T-cell (primary cell): ENCODE data around the gene ARL8A. TPM values are rescaled to one million over a fixed set of nuclear protein-coding genes. Genes with fewer than 3 reads are reported as not detected.

Experiments used
- ATAC-seq, 4 experiments: fragments of 200-7000 bp in 3 of 4; fragments of 150-1000 bp in 1 of 4; cut with Tn5 transposase; replicated peaks in 1 of 4; 1 replicate in 3 of 4; 2 replicates in 1 of 4; pipeline ENCODE4 v1.10.0; 2021; ENCODE audit warnings: moderate library complexity in 3 of 4, mild to moderate bottlenecking in 2 of 4, moderate number of reproducible peaks in 1 of 4
- CTCF ChIA-PET, 2 donors: fragments of 300-600 bp; sonication (Branson Sonifier 250); formaldehyde crosslinking; loops; one replicate each; lab custom pipeline; 2022; ENCODE audit warnings: antibody characterized with exemption in 2 of 2; lab: Charles Lee
- POLR2A ChIA-PET, 2 donors: fragments of 300-600 bp; sonication (Branson Sonifier 250); formaldehyde crosslinking; loops; one replicate each; lab custom pipeline; 2022; ENCODE audit warnings: antibody characterized with exemption in 2 of 2; lab: Charles Lee
- DNase-seq, 35 experiments: peaks; one replicate each; pipeline versions ENCODE4 v3.0.0 to v3.0.0-alpha.2; 2013 to 2023
- H3K27ac ChIP-seq: one replicate; pipeline ENCODE4 v1.5.1; 2013; ENCODE audit warnings: low read length
- H3K27me3 ChIP-seq, 2 experiments: replicated peaks in 1 of 2; 1 replicate in 1 of 2; 2 replicates in 1 of 2; pipeline versions ENCODE4 v1.6.1 to v1.7.0; 2013; ENCODE audit warnings: low read length in 1 of 2, mixed read lengths in 1 of 2; ENCODE audit not compliant: control insufficient read depth in 2 of 2, insufficient read depth in 2 of 2; ENCODE audit errors: extremely low read depth in 1 of 2
- H3K36me3 ChIP-seq, 2 donors: 1 replicate in 1 of 2; 2 replicates in 1 of 2; pipeline versions ENCODE4 v1.6.1 to v1.7.0; 2013; ENCODE audit warnings: low read length in 1 of 2; ENCODE audit not compliant: control insufficient read depth in 2 of 2, insufficient read depth in 1 of 2; ENCODE audit errors: extremely low read depth in 1 of 2
- H3K4me1 ChIP-seq, 2 experiments: 1 replicate in 1 of 2; 2 replicates in 1 of 2; pipeline versions ENCODE4 v1.6.1 to v1.7.0; 2013; ENCODE audit warnings: low read length in 2 of 2, mixed read lengths in 1 of 2; ENCODE audit not compliant: insufficient read depth in 2 of 2, control insufficient read depth in 1 of 2; ENCODE audit errors: extremely low read depth in 1 of 2
- H3K4me3 ChIP-seq, 2 donors: 1 replicate in 1 of 2; 2 replicates in 1 of 2; pipeline versions ENCODE4 v1.5.1 to v1.7.0; 2013; ENCODE audit warnings: mild to moderate bottlenecking in 2 of 2, low read length in 1 of 2, moderate library complexity in 1 of 2; ENCODE audit not compliant: control insufficient read depth in 1 of 2; ENCODE audit errors: extremely low read depth in 1 of 2
- H3K9me3 ChIP-seq: 2 replicates; pipeline ENCODE4 v1.7.0; 2013
- H3K27ac Mint-ChIP-seq, 2 donors: one replicate each; pipeline ENCODE4 v1.8.0; 2020 to 2021; ENCODE audit warnings: mild to moderate bottlenecking in 2 of 2, mixed read lengths in 2 of 2
- H3K27me3 Mint-ChIP-seq, 2 donors: one replicate each; pipeline ENCODE4 v1.8.0; 2021 to 2022; ENCODE audit warnings: mixed read lengths in 2 of 2
- H3K36me3 Mint-ChIP-seq: one replicate; pipeline ENCODE4 v1.8.0; 2021; ENCODE audit warnings: mixed read lengths
- H3K4me1 Mint-ChIP-seq, 3 donors: one replicate each; pipeline ENCODE4 v1.8.0; 2020 to 2022; ENCODE audit warnings: mixed read lengths in 3 of 3, mild to moderate bottlenecking in 1 of 3
- H3K4me3 Mint-ChIP-seq, 3 donors: one replicate each; pipeline ENCODE4 v1.8.0; 2020 to 2022; ENCODE audit warnings: mild to moderate bottlenecking in 3 of 3, mixed read lengths in 3 of 3, moderate library complexity in 3 of 3
- H3K9me3 Mint-ChIP-seq, 3 donors: one replicate each; pipeline ENCODE4 v1.8.0; 2020 to 2022; ENCODE audit warnings: mixed read lengths in 3 of 3
- WGBS: methylation state at CpG from one replicate; pipeline ENCODE4 v1.1.5; 2013; ENCODE audit warnings: missing lambda C conversion rate; ENCODE audit not compliant: insufficient coverage; 5-methylcytosine and 5-hydroxymethylcytosine counted together
- total RNA-seq, 35 experiments: library from RNA in 6 of 35; stranded (reverse) in 6 of 35; fragments of 120-200 nt in 1 of 35; gene quantifications; one replicate each; pipeline versions ENCODE4 v1.2.1 to v1.2.4 and lab custom pipeline; 2013 to 2026

ARL8A gene
- total RNA-seq, 5 donors from 2014 or later (not counting 1 experiment from before 2014, with no cell fraction given) = 37.8 to 70.2 (median 50.9) TPM

DNA sequence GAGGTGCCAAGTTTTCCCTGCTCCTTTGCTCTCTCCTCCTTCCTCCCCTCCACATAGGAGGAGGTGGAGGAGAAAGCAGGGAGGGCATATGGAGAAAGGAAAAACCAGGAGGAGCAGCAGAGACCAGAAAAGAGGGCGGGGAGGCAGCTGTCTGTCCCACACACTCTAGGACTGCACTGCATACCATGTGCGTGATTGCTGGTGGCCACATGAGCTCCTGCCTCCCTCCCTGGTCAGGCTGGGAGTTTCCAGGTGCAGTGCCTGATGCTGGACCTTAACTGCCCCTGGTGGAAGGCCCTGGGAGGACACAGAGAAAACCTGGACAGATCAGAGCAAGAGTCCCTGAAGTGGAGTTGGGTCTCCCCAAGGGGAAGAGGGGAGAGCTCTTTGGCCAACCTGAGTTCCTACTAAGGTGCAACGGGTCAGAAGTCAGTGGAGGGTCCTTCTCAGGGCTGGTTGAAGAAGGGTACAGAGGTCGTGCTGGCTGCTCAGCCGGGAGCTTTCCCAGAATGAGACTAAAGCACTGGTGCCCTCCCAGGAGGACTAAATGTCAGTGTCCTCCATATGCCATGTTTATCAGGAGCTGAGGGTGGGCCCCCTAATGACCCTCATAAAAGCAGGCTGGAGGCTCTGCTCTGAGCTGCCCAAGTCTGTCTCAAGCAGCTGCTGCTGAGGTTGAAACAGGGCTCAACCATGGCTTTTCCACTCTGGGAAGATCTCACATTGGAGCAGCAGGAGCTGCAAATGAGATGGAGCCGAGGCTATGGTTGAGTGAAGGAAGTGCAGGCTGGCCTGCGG, 45.6 kb upstream of the ARL8A start:
- Mint-ChIP-seq H3K27me3 (peaks cover 14 to 25% of the 10 kb centered on the region in 2 donors), H3K4me3 (no peak overlapping the region), H3K9me3 (no peaks in the 10 kb centered on the region), H3K27ac (no peak overlapping the region), H3K36me3 (no peaks in the 10 kb centered on the region), H3K4me1 (peaks cover 0 to 4% (median 2%) of the 10 kb centered on the region in 3 donors)
- ChIA-PET POLR2A (no interaction called here), CTCF (interaction anchor here (0.6 to 1.6 kb wide), 7 partner anchors 10 to 529 kb away, joined by 3 to 8 read pairs (median 4); partner anchors contain the start of gene PTPN7 (in 1 of the 2))
- DNase-seq = no peak
- no peak for ATAC-seq
- Histone ChIP-seq H3K27ac (no peak overlapping the region), H3K9me3 (no peaks in the 10 kb centered on the region), H3K4me3 (no peak overlapping the region), H3K4me1 (peaks cover 0 to 21% of the 10 kb centered on the region in 2 experiments), H3K36me3 (no peaks in the 10 kb centered on the region), H3K27me3 (peaks cover 0 to 53% of the 10 kb centered on the region in 2 experiments)
- WGBS = 54% methylated on average over 5 of the region's 7 CpGs

DNA sequence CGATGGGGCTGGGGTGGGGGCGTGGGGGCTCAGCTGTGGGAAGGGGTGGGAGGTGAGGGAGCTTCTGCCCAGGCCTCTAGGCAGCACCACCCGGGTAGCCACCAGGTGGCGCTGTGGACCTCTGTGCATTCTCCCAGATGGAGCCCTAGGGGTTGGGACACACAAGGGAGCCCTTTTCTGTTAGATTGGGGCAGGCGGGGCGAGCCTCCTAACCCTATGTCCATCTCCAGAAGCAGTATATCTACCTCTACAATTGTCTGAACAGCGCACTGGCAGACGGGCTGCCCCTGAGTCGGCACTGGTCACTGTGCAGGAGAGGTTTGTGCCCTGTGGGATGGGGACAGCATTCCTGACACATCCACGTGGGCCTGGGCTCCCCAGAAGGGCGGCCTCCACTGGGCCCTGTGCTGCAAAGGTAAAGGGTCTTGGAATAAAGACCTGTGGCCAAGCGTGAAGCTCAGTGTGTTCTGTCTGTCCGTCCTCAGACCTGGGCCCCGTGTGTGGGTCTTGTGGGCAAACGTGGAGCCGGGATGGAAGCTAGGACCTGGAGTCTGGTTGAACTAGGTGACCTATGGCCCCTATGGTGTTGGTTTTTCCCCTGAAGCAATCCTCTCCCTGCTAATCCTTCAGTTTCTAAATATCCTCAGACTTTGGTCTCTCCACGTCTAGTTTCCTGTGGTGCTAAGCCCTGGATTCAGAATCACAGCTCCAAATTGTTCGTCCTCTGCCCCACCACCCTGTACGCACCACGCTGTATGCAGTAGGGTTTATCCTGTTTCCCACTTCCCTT, 44.7 kb upstream of the ARL8A start:
- WGBS = 74% methylated on average over 8 of the region's 20 CpGs
- ChIA-PET POLR2A (no interaction called here), CTCF (interaction anchor here (0.5 to 1.6 kb wide), 9 partner anchors 11 to 537 kb away, joined by 3 to 8 read pairs (median 5); partner anchors contain the start of gene PTPN7 (in 1 of the 2))
- H3K4me1 Mint-ChIP-seq = peaks cover 5 to 9% (median 8%) of the 10 kb centered on the region in 3 donors
- DNase-seq (peak; percentile 32 to 85 (median 71)), ATAC-seq (peak; percentile 63 to 81 (median 70))
- H3K27ac Mint-ChIP-seq = no peak overlapping the region
- H3K4me3 Mint-ChIP-seq = no peak overlapping the region
- peaks cover 6 to 21% of the 10 kb centered on the region in 2 donors for H3K27me3 Mint-ChIP-seq
- Histone ChIP-seq H3K4me1 (peaks cover 0 to 25% of the 10 kb centered on the region in 2 experiments), H3K27ac (no peak overlapping the region), H3K27me3 (peaks cover 0 to 51% of the 10 kb centered on the region in 2 experiments), H3K36me3 (no peaks in the 10 kb centered on the region), H3K4me3 (no peak overlapping the region), H3K9me3 (no peaks in the 10 kb centered on the region)
- no peaks in the 10 kb centered on the region for H3K36me3 Mint-ChIP-seq
- no peaks in the 10 kb centered on the region for H3K9me3 Mint-ChIP-seq

DNA sequence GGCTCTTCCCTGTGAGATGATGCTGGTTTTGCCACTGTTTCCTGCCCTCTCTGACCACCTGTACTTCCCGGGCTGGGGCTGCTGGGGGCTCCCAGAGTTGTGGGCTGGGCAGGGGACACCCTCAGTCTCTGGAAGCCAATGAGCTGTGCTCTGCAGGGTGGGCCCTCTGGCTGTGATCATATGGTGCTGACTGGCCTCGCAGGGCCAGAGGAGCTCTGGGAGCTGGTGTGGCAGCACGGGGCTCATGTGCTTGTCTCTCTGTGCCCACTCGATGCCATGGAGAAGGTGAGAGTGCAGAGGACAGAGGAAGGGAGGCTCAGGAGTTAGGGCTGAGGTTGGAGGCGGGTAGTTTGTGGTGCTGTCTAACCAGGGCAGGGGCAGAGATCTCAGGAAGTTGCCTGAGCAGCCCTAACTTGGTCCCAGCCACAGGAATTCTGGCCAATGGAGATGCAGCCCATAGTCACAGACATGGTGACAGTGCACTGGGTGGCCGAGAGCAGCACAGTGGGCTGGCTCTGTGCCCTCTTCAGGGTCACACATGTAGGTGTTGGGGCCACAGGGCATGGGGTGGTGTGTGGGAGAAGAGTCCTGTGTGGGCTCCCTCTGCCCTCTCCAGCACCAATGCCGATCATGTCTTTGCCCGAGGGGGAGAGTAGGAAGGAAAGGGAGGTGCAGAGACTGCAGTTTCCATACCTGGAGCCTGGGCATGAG, 43.3 kb upstream of the ARL8A start:
- Mint-ChIP-seq H3K4me1 (peaks cover 11 to 12% (median 12%) of the 10 kb centered on the region in 3 donors), H3K36me3 (no peaks in the 10 kb centered on the region), H3K27me3 (peaks cover 0 to 16% of the 10 kb centered on the region in 2 donors), H3K27ac (peak overlapping the region in 1 of 2 donors; percentile 20), H3K4me3 (no peak overlapping the region), H3K9me3 (no peaks in the 10 kb centered on the region)
- POLR2A ChIA-PET = no interaction called here
- CTCF ChIA-PET = interaction anchor here (0.5 to 1.0 kb wide), 3 partner anchors 33 to 211 kb away, joined by 3 read pairs; no protein-coding TSS in a partner anchor
- H3K36me3 ChIP-seq = no peaks in the 10 kb centered on the region
- no peaks in the 10 kb centered on the region for H3K9me3 ChIP-seq
- peaks cover 0 to 46% of the 10 kb centered on the region in 2 experiments for H3K27me3 ChIP-seq
- WGBS = 66% methylated on average over 6 of the region's 8 CpGs
- no peak overlapping the region for H3K27ac ChIP-seq
- H3K4me1 ChIP-seq = peaks cover 0 to 16% of the 10 kb centered on the region in 2 experiments
- no peak overlapping the region for H3K4me3 ChIP-seq
- no peak for DNase-seq
- ATAC-seq = no peak

DNA sequence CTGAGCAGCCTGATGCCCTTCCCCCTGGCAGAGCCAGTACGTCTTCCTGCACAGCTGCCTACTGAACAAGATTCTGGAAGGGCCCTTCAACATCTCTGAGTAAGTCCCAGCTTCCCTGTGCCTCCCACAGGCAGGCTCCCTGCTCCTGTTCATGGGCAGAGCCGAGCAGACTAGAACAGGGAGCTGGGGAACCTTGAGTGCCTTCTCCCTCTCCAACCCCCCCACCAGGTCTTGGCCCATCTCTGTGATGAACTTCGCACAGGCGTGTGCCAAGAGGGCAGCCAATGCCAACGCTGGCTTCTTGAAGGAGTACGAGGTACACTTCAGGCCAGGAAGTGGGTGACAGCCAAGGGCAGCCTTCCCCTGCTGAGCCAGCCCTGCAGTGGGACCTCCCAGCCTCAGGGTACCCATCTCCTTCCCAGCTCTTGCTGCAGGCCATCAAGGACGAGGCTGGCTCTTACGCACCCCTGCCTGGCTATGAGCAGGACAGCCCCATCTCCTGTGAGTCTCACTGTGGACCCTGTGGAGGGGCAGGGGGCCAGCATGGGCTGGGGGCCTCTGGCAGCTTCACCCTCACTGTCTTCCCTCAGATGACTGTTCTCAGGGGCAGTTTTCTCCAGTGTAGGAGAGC, 42.6 kb upstream of the ARL8A start:
- no peak overlapping the region for H3K27ac Mint-ChIP-seq
- peaks cover 11 to 12% (median 12%) of the 10 kb centered on the region in 3 donors for H3K4me1 Mint-ChIP-seq
- ATAC-seq (no peak), DNase-seq (no peak)
- H3K4me3 Mint-ChIP-seq = no peak overlapping the region
- H3K27me3 ChIP-seq = peaks cover 0 to 39% of the 10 kb centered on the region in 2 experiments
- 69% methylated on average over 6 of the region's 8 CpGs for WGBS
- H3K4me3 ChIP-seq = no peak overlapping the region
- H3K4me1 ChIP-seq = peaks cover 0 to 12% of the 10 kb centered on the region in 2 experiments
- POLR2A ChIA-PET = interaction anchor here in 1 of 2 donors (1.1 kb wide), 1 partner anchor 39 kb away, joined by 11 read pairs; no protein-coding TSS in a partner anchor
- peaks cover 0 to 11% of the 10 kb centered on the region in 2 donors for H3K27me3 Mint-ChIP-seq
- no peaks in the 10 kb centered on the region for H3K9me3 ChIP-seq
- no peaks in the 10 kb centered on the region for H3K36me3 ChIP-seq
- no peaks in the 10 kb centered on the region for H3K36me3 Mint-ChIP-seq
- CTCF ChIA-PET = interaction anchor here (0.6 to 1.0 kb wide), 3 partner anchors 11 to 212 kb away, joined by 3 read pairs; no protein-coding TSS in a partner anchor
- H3K27ac ChIP-seq = no peak overlapping the region
- H3K9me3 Mint-ChIP-seq = no peaks in the 10 kb centered on the region

DNA sequence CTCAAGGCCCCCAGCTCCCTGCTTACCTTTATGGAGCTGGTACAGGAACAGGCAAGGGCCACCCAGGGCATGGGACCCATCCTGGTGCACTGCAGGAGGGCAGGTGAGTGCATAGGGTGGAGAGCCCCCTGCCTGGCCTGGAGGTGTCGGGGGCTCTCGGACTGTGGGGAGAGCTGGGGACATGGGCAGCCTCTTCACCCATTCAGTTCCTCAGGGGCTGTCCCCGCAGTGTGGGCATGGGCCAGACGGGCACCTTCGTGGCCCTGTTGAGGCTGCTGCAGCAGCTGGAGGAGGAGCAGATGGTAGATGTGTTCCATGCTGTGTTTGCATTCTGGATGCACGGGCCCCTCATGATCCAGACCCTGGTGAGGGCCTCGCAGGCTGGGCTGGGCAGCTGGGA, 41.8 kb upstream of the ARL8A start:
- POLR2A ChIA-PET = interaction anchor here in 1 of 2 donors (1.1 kb wide), 1 partner anchor 38 kb away, joined by 11 read pairs; no protein-coding TSS in a partner anchor
- H3K4me1 Mint-ChIP-seq = peaks cover 11 to 12% (median 12%) of the 10 kb centered on the region in 3 donors
- no peak overlapping the region for H3K27ac ChIP-seq
- H3K36me3 Mint-ChIP-seq = no peaks in the 10 kb centered on the region
- H3K9me3 ChIP-seq = no peaks in the 10 kb centered on the region
- no peaks in the 10 kb centered on the region for H3K9me3 Mint-ChIP-seq
- DNase-seq (no peak), ATAC-seq (no peak)
- H3K36me3 ChIP-seq = no peaks in the 10 kb centered on the region
- H3K4me1 ChIP-seq = peaks cover 0 to 12% of the 10 kb centered on the region in 2 experiments
- 70% methylated on average over 1 of the region's 7 CpGs for WGBS
- H3K27ac Mint-ChIP-seq = no peak overlapping the region
- peaks cover 0 to 10% of the 10 kb centered on the region in 2 donors for H3K27me3 Mint-ChIP-seq
- H3K4me3 ChIP-seq = no peak overlapping the region
- CTCF ChIA-PET = interaction anchor here in 1 of 2 donors (0.8 kb wide), 1 partner anchor 11 kb away, joined by 3 read pairs; no protein-coding TSS in a partner anchor
- no peak overlapping the region for H3K4me3 Mint-ChIP-seq
- peaks cover 0 to 39% of the 10 kb centered on the region in 2 experiments for H3K27me3 ChIP-seq
